ENCODE measurements around the gene ILKAP.

- no peak for TF ChIP-seq POLR2A (IDR thresholded peaks at IDR 0.05)
- TF ChIP-seq CTCF (IDR thresholded peaks at IDR 0.05) = no peak
- TF ChIP-seq EP300 (IDR thresholded peaks at IDR 0.05) = no peak
Measured at GRCh38 chr2:238128534-238129001, 74.9 kb downstream of the ILKAP start.

Measured in stomach (tissue), 4 donors.